Ramos (cell line): ENCODE data around the gene FABP1.

Experiments
- in situ Hi-C: fragments of 300-500 bp; cut with MboI; formaldehyde crosslinking; loops from one replicate; pipeline ENCODE4 v1.14.3; 2022; ENCODE audit warnings: low sequenced_read_pairs; ENCODE audit not compliant: unreplicated experiment

Gene FABP1

GRCh38 chr2:88116669-88117432 is 11.0 kb downstream of the FABP1 start:
- in situ Hi-C loops = no loop called here

- in situ Hi-C loops = no loop called here
These were observed 11.9 kb downstream of the FABP1 start for GRCh38 chr2:88115825-88116518.

GRCh38 chr2:88114889-88115288 is 13.0 kb downstream of the FABP1 start:
- in situ Hi-C loops = no loop called here

- in situ Hi-C loops = no loop called here
These were observed 14.8 kb downstream of the FABP1 start for GRCh38 chr2:88113069-88113468.

- in situ Hi-C loops = no loop called here
These were observed 17.0 kb downstream of the FABP1 start for GRCh38 chr2:88110830-88111229.

- in situ Hi-C loops = no loop called here
These were observed 19.1 kb downstream of the FABP1 start for GRCh38 chr2:88108796-88109195.

GRCh38 chr2:88100489-88100858 is 27.4 kb downstream of the FABP1 start:
- in situ Hi-C loops = no loop called here

- in situ Hi-C loops = no loop called here
These were observed 27.9 kb downstream of the FABP1 start for GRCh38 chr2:88099798-88100488.

- in situ Hi-C loops = no loop called here
These were observed 29.3 kb downstream of the FABP1 start for GRCh38 chr2:88098558-88098900.

GRCh38 chr2:88097891-88098557 is 29.8 kb downstream of the FABP1 start:
- in situ Hi-C loops = no loop called here

GRCh38 chr2:88097192-88097591 is 30.7 kb downstream of the FABP1 start:
- in situ Hi-C loops = no loop called here

GRCh38 chr2:88096708-88097107 is 31.2 kb downstream of the FABP1 start:
- in situ Hi-C loops = no loop called here

GRCh38 chr2:88095022-88095421 is 32.8 kb downstream of the FABP1 start:
- in situ Hi-C loops = no loop called here

GRCh38 chr2:88092773-88093172 is 35.1 kb downstream of the FABP1 start:
- in situ Hi-C loops = no loop called here

GRCh38 chr2:88091943-88092342 is 35.9 kb downstream of the FABP1 start:
- in situ Hi-C loops = no loop called here

GRCh38 chr2:88090446-88091283 is 37.2 kb downstream of the FABP1 start:
- in situ Hi-C loops = no loop called here

- in situ Hi-C loops = no loop called here
These were observed 38.9 kb downstream of the FABP1 start for GRCh38 chr2:88088999-88089398.

GRCh38 chr2:88087763-88088162 is 40.1 kb downstream of the FABP1 start:
- in situ Hi-C loops = no loop called here

- in situ Hi-C loops = no loop called here
These were observed 40.8 kb downstream of the FABP1 start for GRCh38 chr2:88087073-88087472.

- in situ Hi-C loops = no loop called here
These were observed 41.5 kb downstream of the FABP1 start for GRCh38 chr2:88086401-88086800.
